ENCODE results near the gene BRPF3.

DNA sequence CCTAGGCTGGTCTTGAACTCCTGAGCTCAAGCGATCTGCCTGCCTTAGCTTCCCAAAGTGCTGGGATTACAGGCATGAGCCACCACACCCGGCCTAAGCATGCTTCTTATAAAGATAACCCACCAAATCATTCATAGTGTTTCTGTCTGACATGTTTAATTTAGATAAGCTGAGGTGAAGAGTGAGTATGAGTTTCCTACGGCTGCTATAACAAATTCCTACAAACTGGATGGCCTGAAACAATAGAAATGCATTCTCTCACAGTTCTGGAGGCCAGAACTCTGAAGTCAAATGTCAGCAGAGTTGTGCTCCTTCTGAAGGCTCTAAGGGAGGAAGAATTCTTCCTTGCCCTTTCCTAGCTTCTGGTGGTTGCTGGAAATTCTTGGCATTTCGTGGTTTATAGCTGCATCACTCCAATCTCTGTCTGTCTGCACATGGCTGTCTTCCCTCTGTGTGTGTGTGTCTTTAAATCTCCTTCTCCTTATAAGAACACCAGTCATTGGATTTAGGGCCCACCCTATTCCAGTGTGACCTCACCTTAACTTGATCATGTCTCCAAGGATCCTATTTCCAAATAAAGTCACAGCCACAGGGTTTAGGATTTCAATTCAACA lies 36.3 kb upstream of the BRPF3 start:
- TF ChIP-seq, protein P1, sequence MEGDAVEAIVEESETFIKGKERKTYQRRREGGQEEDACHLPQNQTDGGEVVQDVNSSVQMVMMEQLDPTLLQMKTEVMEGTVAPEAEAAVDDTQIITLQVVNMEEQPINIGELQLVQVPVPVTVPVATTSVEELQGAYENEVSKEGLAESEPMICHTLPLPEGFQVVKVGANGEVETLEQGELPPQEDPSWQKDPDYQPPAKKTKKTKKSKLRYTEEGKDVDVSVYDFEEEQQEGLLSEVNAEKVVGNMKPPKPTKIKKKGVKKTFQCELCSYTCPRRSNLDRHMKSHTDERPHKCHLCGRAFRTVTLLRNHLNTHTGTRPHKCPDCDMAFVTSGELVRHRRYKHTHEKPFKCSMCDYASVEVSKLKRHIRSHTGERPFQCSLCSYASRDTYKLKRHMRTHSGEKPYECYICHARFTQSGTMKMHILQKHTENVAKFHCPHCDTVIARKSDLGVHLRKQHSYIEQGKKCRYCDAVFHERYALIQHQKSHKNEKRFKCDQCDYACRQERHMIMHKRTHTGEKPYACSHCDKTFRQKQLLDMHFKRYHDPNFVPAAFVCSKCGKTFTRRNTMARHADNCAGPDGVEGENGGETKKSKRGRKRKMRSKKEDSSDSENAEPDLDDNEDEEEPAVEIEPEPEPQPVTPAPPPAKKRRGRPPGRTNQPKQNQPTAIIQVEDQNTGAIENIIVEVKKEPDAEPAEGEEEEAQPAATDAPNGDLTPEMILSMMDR (IDR thresholded peaks at IDR 0.05), result no peak
- TF ChIP-seq POLR2AphosphoS5 (IDR thresholded peaks at IDR 0.05) (no peak), EP300 (IDR thresholded peaks at IDR 0.05) (no peak)
